Measurements from ENCODE around the gene SNRPD3.

GRCh38 chr22:24536089-24536488 is 19.7 kb upstream of the SNRPD3 start:
- TF ChIP-seq CTCF (IDR thresholded peaks at IDR 0.05) = no peak
- no peak for TF ChIP-seq ZFX (IDR thresholded peaks at IDR 0.05; ENCODE audit: borderline replicate concordance)

Measured in 22Rv1 (cell line).